Glomerular endothelial cell (primary cell): Measurements from ENCODE around the gene NANOS2. TPM values are rescaled to one million over a fixed set of nuclear protein-coding genes. Genes with fewer than 3 reads are reported as not detected.
"Not testable (repeated sequence)": the region's sequence is repeated elsewhere in the genome, so short reads cannot be mapped to it uniquely, and the experiment has no call there.

Source experiments
- DNase-seq: peaks from one replicate; pipeline ENCODE4 v3.0.0-alpha.2; 2011; ENCODE audit warnings: low read depth, low spot score; ENCODE audit errors: extremely low read depth
- total RNA-seq: library from RNA; depleted of rRNA; stranded (reverse); fragments of >200 nt; gene quantifications from 2 replicates; pipeline ENCODE4 v1.2.3, GENCODE V29; 2015

The NANOS2 gene
- total RNA-seq, 1 donor from 2014 or later: not detected

DNA sequence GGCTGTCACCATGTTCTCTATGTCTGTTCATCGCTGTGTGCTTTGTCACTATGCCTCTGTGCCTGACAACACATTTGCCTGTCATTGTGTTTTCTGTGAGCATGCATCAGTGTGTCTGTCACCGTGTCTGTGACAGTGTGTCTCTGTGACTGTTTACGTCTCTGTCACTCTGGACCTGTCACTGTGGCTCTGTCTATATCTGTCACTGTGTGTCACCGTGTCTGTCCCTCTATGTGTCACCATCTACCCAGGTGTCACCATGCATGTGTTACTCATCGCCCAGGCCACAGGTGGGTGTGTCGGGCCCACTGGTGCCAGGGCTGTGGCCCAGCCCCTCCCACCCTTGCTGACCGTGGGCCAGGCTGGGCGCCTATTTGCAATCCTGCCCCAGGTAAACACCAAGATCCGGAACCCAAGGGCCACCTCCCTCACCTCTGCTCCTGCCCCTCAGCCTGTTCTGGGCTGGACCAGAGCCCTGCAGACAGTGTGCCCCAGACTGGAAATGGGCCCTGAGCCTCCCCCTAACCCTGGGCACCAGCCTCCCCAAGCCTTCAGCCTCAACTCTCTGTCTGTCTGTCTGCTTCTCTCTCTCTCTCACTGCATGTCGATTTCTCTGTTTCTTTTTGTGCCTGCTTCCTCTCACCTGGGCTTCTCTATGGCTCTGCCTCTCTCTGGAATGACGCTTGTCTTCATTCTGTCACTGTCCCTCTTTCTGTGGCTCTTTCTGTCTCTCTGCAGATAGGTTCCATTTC lies 36.4 kb downstream of the NANOS2 start:
- DNase-seq: no peak

DNA sequence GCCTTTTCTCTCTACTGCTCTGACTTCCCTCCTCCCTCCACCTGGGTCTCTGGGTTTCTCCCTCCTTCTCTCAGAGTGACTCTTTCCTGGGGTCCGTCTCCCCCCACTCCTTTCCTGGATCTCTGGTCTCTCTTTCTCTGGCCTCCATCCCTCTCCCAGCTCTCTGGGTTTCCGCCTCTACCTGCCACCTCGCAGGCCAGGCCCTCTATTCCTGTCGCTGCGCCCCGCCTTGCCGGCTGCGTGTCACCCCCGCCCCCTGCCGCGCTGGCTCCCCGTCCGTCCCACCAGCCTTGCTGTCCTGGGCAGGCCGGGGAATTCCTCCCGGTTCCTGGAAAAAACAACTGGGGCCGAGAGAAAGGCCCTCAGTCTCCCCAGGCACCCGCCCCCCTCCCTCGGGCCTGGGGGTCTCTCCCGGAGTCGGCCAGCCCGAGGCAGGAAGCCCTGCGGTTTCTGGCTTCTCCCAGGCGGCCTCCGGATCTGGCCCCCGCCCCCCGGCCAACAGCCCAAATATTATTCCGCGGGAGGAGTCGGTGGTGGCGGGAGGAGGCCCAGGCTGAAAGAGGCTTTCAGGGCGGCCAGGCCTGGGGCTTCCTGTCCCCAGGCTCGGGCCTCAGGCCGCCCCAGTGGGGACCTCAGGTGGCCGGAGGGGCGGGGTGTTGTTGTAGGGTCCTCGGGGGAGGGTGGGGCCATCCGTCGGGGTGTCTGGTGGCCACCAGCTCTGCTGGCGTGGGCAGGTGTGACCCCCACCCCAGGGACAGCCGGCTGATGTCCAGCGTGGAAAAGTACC lies 38.0 kb downstream of the NANOS2 start:
- DNase-seq: no peak

DNA sequence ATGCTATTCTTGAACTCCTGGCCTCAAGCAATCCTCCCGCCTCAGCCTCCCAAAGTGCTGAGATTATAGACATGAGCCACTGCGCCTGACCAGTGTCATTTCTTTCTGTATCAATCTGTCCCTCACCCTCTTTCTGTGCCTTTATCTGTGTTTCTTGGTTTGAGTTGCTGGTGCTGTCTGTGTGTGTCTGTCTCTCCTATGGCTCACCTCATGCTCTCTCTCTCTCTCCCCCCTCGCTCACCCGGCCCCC lies 38.5 kb downstream of the NANOS2 start:
- DNase-seq: no peak

DNA sequence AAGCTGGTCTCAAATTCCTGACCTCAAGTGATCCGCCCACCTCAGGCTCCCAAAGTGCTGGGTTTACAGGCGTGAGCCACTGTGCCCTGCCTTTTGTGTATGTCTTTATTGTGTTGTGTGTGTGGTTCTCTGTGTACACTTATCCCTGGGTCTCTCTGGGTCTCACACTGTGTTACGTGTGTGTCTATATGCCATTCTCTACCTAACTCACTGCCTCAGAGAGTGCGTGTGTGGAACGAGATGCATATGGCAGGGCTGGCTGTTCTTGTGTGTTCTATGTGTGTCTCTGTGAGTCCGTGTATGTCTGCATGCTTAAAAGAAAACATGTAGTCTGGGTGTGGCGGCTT lies 40.0 kb downstream of the NANOS2 start:
- no peak for DNase-seq

DNA sequence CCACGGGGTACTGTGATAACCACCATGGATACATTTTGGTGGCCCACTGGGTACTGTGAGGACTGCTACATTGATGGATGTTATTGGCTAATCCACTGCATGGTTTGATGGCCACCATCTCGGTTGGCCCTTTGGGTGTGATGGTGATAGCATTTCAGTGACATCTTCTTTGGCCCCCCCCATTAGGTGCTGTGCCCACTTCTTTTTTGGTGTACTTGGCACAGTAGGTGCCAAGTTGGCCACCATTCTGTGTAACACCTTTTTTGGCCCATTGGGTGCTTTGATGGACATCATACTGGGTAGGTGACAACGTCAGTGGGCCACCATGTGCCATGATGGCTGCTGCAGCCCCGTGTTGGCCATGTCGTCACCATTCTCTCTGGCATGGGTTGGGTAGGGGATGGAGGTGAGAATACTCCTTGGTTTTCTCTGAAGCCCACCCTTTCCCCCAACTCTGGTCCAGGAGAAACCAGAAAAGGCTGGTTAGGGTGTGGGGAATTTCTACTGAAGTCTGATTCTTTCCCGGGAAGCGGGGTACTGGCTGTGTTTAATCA lies 41.3 kb downstream of the NANOS2 start:
- no peak for DNase-seq

DNA sequence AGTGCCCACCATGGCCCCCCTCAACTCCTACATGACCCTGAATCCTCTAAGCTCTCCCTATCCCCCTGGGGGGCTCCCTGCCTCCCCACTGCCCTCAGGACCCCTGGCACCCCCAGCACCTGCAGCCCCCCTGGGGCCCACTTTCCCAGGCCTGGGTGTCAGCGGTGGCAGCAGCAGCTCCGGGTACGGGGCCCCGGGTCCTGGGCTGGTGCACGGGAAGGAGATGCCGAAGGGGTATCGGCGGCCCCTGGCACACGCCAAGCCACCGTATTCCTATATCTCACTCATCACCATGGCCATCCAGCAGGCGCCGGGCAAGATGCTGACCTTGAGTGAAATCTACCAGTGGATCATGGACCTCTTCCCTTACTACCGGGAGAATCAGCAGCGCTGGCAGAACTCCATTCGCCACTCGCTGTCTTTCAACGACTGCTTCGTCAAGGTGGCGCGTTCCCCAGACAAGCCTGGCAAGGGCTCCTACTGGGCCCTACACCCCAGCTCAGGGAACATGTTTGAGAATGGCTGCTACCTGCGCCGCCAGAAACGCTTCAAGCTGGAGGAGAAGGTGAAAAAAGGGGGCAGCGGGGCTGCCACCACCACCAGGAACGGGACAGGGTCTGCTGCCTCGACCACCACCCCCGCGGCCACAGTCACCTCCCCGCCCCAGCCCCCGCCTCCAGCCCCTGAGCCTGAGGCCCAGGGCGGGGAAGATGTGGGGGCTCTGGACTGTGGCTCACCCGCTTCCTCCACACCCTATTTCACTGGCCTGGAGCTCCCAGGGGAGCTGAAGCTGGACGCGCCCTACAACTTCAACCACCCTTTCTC lies 42.3 kb downstream of the NANOS2 start:
- DNase-seq: no peak

DNA sequence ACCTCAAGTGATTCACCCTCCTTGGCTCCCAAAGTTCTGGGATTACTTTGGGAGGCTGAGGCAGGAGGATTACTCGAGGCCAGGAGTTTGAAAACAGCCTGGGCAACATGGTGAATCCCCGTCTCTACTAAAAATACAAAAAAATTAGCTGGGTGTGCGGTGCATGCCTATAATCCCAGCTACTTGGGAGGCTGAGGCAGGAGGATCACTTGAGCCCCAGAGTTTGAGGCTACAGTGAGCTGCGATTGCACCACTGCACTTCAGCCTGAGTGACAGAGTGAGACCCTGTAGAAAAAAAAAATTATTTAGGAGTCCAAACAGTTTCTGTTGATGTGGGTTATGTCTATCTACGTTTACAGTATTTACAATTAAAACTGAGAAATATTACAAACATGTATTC lies 43.8 kb downstream of the NANOS2 start:
- no peak for DNase-seq

DNA sequence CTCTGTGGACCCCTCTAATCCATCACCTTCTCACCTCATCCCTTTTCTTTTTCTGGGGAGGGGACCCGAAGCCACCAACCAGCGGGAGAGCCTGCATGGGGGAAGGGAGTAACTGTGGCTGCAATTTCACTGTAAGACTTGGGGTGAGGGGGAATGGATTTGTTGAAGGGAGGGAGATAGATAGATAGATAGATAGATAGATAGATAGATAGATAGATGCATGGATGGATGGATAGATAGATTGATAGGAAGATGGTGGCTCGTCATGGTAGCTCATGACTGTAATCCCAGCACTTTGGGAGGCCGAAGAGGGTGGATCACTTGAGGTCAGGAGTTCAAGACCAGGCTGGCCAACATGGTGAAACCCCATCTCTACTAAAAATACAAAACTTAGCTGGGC lies 47.3 kb downstream of the NANOS2 start:
- DNase-seq: not testable (repeated sequence)

DNA sequence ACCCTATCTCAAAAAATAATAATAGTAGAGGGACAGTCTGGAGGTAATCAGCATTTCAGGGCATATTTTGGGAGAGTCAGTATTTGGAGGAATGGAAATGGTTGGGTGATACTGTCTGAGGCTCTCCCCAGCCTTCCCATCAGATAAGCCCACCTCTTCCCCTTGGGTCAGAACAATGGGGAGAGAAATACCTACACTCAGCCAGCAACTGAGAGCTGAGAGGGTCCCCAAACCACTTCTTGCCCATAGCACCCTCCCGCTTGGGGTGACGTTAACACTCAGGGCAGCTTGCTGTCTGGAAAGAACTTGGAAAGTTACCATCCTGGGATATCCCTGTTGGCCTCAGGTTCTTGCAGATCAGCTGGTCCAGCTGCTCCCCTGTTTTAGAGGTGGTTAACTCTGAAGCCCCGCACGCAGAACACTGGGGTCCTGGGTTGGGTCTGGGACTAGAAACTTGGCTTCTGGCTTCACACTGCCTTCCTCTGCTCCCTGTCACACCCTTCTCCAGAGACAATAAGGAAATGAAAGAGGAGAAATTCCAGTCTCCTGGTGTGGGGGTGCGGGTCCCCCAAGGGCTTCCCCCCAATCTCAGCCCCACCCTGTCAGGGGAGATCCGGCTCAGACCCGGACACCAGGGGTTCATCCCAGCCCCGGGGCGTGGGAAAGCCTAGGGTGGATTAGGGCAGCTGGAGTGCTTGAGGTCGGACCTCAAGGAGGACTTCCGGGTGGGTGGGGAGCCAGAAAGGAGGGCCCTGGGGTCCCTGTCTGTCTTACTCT lies 48.0 kb downstream of the NANOS2 start:
- DNase-seq: no peak

DNA sequence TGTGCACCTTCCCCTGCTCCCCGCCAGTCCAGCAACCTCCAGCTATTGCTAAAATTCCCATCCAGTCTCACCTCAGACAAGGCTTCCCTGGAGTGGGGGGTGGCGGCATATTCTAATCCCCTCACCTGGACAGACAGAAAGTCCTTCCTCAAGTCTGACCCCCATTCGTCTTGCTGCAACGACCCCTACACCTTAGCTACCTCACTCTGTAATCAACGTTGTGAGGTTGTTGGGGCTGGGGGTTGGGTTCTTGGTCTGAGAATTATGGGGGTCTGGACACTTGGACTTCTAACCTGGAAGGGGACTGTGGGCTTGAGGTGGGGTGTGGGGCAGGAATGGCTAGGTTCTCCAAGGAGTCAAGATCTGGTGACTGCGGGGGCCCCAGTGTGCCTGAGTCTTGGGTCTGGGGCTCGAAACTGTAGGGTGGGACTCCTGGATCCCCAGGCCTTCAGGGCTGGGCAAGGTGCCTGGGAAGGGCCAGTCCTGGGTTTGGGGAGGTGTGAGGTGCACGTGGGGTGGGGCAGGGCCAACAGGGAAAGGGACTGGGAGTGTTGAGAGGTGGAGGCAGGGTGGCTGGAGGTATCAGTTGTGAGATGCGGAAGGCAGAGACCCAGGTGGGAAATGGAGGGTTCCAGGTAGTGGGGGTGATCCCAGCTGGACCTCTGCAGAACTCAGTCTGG lies 49.2 kb downstream of the NANOS2 start:
- no peak for DNase-seq

DNA sequence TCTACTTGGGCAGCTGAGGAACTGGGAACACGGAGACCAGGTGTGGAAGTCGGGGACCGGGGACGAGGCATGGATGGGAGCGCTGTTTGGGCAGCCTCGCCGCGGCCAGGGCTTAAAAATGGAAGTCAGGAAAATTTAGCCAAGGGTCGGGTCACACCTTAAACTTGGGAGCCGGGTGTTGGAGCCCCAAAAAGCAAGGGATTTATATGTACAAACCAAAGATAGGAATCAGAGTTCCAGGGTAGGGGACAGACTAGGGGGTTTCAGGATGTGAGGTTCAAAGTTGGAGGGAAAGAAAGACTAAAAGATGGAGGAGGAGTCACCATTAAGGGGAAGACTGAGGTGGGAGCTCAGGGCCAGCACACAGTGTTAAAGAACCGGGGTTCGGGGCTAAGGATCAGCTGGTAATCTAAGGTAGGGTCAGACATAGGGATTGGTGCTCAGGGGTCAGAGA lies 49.9 kb downstream of the NANOS2 start:
- DNase-seq: no peak

DNA sequence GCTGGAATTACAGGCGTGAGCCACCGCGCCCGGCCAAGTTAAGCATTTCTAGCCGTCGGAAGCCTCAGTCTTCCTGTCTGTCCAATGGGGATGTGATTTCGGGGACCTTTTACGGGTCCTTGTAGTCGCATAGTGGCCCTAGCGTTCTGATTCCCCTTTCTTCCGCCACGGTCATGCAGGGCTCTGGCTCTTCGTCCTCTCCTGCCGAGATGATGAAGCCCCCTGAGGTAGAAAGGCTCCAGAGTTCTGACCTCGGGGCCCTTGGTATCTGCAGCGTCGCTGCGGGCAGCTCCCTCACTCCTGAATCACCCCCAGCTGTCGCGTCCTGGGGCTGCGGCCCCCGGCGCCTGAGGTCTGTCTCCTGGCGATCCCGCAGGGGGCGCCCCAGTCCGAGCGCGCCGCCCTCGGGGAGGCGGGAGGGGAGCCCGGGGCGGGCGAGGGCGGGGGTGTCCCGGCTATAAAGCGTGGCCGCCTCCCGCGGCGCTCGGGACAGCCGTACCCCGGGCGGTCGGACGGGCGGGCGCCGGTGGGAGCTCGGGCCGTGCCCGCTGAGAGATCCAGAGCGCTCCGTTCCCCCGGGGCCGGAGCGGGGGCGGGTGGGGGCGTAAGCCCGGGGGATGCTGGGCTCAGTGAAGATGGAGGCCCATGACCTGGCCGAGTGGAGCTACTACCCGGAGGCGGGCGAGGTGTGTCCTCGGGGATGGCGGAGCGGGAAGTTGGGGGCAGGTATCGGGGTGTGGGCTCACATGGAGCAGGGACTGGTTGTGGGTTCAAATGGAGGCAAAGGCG lies 50.5 kb downstream of the NANOS2 start, which contains the start of gene FOXA3:
Gene FOXA3 (plus strand): TSS at position 487 of the 789 bp plus-strand sequence. CDS start 131 bp downstream, at position 618.
- no peak for DNase-seq

DNA sequence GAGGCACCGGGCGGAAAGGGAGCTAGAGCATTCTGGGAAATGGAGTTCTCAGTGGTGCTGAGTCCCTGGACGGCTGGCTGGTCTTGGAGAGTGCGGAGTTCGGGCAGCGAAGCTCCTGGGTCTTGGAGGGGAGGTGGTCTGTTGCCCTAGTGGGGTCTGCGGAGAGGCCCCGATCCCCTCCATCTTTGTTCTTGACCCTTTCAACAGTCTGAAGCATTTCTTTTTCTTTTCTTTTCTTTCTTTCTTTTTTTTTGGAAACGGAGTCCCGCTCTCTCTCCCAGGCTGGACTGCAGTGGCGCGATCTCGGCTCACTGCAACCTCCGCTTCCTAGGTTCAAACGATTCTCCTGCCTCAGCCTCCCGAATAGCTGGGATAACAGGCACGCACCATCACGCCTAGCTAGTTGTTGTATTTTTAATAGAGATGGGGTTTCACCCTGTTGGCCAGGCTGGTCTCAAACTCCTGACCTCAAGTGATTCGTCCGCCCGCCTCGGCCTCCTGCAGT lies 51.2 kb downstream of the NANOS2 start:
- no peak for DNase-seq

Other genes starting within 250 kb of the NANOS2 start
- 0.76 TPM in 1 of 2 replicates, not detected in the other for gene GIPR, start 246.6 kb downstream of the NANOS2 start, total RNA-seq
- gene SNRPD2, start 222.8 kb downstream of the NANOS2 start, total RNA-seq: 221 and 278 TPM in 2 replicates
- gene QPCTL, start 222.1 kb downstream of the NANOS2 start, total RNA-seq: 17.4 and 25.0 TPM in 2 replicates
- 12.3 and 18.6 TPM in 2 replicates for gene FBXO46, start 183.9 kb downstream of the NANOS2 start, total RNA-seq
- not detected in 2 replicates for gene MEIOSIN, start 181.3 kb downstream of the NANOS2 start, total RNA-seq
- 9.9 and 15.5 TPM in 2 replicates for gene SIX5, start 145.5 kb downstream of the NANOS2 start, total RNA-seq
- gene DMPK, start 132.3 kb downstream of the NANOS2 start, total RNA-seq: 23.4 and 40.2 TPM in 2 replicates
- gene DMWD, start 121.9 kb downstream of the NANOS2 start, total RNA-seq: 51.2 and 62.6 TPM in 2 replicates
- gene RSPH6A, start 99.5 kb downstream of the NANOS2 start, total RNA-seq: not detected in 2 replicates
- 58.0 and 58.2 TPM in 2 replicates for gene SYMPK, start 51.6 kb downstream of the NANOS2 start, total RNA-seq
- not detected in 2 replicates for gene FOXA3, start 50.5 kb downstream of the NANOS2 start, total RNA-seq
- 27.1 and 32.3 TPM in 2 replicates for gene IRF2BP1, start 28.6 kb downstream of the NANOS2 start, total RNA-seq
- 6.0 and 7.4 TPM in 2 replicates for gene MYPOP, start 12.2 kb downstream of the NANOS2 start, total RNA-seq
- gene NOVA2, start 59.1 kb upstream of the NANOS2 start, total RNA-seq: 11.8 and 23.2 TPM in 2 replicates
- gene CCDC61, start 80.7 kb upstream of the NANOS2 start, total RNA-seq: 11.8 and 12.0 TPM in 2 replicates
- gene PGLYRP1, start 108.3 kb upstream of the NANOS2 start, total RNA-seq: not detected in 2 replicates
- not detected in 2 replicates for gene IGFL4, start 126.2 kb upstream of the NANOS2 start, total RNA-seq
- not detected in 2 replicates for gene IGFL3, start 209.9 kb upstream of the NANOS2 start, total RNA-seq
- not detected in 2 replicates for gene IGFL2, start 233.5 kb upstream of the NANOS2 start, total RNA-seq